Measurements from ENCODE around the gene TTYH3. TPM values are rescaled to one million over a fixed set of nuclear protein-coding genes. Genes with fewer than 3 reads are reported as not detected.

The TTYH3 gene
- total RNA-seq, 1 donor from 2014 or later = 106 TPM

DNA sequence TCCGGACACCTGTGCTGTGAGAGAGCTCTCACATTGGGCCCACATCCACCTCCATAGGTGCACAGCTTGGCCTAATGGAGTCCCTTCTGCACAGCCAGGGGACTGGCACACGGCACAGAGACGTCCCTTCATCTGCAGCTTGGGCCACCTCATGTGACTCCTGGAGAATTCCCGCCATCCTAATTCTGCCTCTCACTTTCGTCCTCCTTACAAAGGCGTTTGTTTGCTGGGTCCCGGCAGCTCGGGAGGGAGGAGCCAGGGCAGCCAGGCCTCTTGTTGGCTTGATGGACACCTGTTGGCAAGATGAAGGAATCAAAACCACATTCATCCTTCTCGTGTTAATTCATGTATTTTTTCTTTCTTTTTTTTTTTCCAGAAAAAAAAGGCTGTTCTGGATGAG, 30.7 kb upstream of the TTYH3 start:
- no peak overlapping the region for H3K4me3 ChIP-seq (ENCODE audit: low read depth, low read length)
- TF ChIP-seq, protein P1, sequence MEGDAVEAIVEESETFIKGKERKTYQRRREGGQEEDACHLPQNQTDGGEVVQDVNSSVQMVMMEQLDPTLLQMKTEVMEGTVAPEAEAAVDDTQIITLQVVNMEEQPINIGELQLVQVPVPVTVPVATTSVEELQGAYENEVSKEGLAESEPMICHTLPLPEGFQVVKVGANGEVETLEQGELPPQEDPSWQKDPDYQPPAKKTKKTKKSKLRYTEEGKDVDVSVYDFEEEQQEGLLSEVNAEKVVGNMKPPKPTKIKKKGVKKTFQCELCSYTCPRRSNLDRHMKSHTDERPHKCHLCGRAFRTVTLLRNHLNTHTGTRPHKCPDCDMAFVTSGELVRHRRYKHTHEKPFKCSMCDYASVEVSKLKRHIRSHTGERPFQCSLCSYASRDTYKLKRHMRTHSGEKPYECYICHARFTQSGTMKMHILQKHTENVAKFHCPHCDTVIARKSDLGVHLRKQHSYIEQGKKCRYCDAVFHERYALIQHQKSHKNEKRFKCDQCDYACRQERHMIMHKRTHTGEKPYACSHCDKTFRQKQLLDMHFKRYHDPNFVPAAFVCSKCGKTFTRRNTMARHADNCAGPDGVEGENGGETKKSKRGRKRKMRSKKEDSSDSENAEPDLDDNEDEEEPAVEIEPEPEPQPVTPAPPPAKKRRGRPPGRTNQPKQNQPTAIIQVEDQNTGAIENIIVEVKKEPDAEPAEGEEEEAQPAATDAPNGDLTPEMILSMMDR (IDR thresholded peaks at IDR 0.05; ENCODE audit: insufficient read depth, low read length, poor library complexity, severe bottlenecking) = no peak
- no peaks in the 10 kb centered on the region for H3K27me3 ChIP-seq (ENCODE audit: control insufficient read depth, insufficient read depth, low read length)
- peaks cover 1% of the 10 kb centered on the region for H3K36me3 ChIP-seq (ENCODE audit: control insufficient read depth, insufficient read depth, low read length)
- no peak for DNase-seq (ENCODE audit: low read depth)

DNA sequence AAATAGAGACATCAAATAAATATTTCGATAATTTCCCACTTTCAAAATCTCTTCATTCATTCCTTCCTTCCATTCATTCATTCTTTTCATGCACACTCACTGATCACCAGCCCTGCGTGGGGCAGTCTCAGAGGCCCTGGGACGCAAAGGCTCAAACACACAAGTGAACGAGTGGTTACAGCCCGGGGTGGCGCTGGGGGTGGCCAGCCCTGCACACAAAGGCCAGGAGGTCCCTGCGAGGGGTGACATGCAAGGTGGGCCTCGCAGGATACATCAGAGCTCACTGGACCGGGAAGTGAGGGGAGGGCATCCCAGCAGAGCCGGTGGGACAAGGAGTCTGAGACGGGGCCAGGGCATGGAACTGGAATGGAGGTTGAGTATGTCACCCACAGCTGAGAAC, 29.9 kb upstream of the TTYH3 start:
- H3K27me3 ChIP-seq (ENCODE audit: control insufficient read depth, insufficient read depth, low read length) = no peaks in the 10 kb centered on the region
- TF ChIP-seq, protein P1 (IDR thresholded peaks at IDR 0.05; ENCODE audit: insufficient read depth, low read length, poor library complexity, severe bottlenecking) = no peak
- H3K4me3 ChIP-seq (ENCODE audit: low read depth, low read length) = no peak overlapping the region
- no peak for DNase-seq (ENCODE audit: low read depth)
- H3K36me3 ChIP-seq (ENCODE audit: control insufficient read depth, insufficient read depth, low read length) = peaks cover 1% of the 10 kb centered on the region

DNA sequence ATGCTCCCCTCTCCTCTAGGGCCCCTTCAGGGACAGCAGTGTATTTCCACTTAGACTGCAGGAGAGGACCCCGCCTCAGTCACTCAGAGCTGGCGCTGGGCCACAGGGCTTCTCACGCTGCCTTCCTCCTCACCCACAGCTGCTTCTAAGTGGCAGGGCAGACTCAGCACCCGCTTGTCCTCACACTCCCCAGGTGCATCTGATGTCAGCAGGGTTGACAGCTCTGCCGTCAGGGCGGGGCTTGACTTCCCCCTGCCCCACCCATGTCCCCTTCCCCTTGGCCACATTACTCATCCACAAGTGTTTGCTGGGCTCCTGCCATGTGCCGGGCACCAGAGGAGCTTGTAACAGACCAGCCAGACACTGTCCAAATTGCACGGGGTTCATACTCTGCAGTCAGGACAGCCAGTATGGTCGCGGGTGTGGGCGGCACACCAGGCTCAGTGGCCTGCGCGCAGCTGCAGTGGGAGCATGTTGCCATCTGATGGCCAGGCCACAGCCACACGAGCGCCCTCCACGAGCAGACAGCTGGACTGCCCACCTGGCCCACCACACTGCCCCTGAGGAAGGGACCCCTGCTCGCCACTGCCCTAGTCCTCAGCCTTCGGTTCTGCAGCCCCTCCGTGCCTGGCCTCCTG, 29.3 kb upstream of the TTYH3 start:
- DNase-seq (ENCODE audit: low read depth) = no peak
- no peaks in the 10 kb centered on the region for H3K27me3 ChIP-seq (ENCODE audit: control insufficient read depth, insufficient read depth, low read length)
- no peak overlapping the region for H3K4me3 ChIP-seq (ENCODE audit: low read depth, low read length)
- H3K36me3 ChIP-seq (ENCODE audit: control insufficient read depth, insufficient read depth, low read length) = peaks cover 1% of the 10 kb centered on the region
- TF ChIP-seq, protein P1 (IDR thresholded peaks at IDR 0.05; ENCODE audit: insufficient read depth, low read length, poor library complexity, severe bottlenecking) = no peak

DNA sequence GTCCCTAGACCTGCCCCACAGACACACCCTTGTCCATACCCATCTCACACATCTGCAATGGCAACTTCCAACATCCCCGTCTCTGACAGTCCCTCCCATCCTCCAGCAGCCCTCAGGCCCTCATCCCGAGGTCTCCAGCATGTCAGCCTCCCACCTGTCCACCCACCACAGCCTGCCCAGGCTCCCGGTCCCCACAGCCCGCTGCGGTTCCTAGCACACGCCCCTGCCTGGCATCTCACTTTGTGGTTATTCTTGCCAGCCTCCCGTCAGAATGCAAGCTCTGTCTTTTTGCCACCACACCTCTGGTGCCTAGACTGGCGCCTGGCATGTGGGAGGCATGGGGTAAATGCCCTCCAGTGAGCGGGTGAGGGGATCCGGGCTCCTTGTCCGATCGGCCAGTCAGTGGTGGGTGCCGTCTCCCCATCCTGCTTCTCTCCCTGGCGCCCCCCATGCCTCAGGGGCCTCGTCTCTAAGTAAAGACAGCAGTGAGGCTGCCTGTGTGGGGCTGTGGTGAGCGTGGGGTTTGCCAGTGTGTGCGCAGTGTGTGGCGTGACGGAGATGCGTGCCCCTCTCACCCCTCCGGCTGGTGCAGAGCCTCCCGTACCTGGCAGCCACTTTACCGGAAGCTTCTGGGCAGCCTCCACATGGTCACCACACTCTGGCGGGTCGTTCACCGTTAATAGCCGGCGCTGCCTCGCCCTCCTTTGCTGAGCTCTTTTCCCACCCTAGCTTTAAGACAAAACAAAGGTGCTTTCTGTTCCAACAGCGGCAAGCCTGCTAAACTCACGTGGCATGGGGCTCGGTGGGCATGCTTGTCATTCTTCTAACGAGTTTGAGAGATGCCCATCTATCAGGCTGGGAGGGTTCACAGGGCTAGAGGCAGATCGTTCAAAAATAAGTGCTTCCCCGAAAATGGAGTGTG, 28.5 kb upstream of the TTYH3 start:
- DNase-seq (ENCODE audit: low read depth) = no peak
- TF ChIP-seq, protein P1 (IDR thresholded peaks at IDR 0.05; ENCODE audit: insufficient read depth, low read length, poor library complexity, severe bottlenecking) = no peak
- Histone ChIP-seq H3K36me3 (ENCODE audit: control insufficient read depth, insufficient read depth, low read length) (peaks cover 1% of the 10 kb centered on the region), H3K4me3 (ENCODE audit: low read depth, low read length) (no peak overlapping the region), H3K27me3 (ENCODE audit: control insufficient read depth, insufficient read depth, low read length) (no peaks in the 10 kb centered on the region)

DNA sequence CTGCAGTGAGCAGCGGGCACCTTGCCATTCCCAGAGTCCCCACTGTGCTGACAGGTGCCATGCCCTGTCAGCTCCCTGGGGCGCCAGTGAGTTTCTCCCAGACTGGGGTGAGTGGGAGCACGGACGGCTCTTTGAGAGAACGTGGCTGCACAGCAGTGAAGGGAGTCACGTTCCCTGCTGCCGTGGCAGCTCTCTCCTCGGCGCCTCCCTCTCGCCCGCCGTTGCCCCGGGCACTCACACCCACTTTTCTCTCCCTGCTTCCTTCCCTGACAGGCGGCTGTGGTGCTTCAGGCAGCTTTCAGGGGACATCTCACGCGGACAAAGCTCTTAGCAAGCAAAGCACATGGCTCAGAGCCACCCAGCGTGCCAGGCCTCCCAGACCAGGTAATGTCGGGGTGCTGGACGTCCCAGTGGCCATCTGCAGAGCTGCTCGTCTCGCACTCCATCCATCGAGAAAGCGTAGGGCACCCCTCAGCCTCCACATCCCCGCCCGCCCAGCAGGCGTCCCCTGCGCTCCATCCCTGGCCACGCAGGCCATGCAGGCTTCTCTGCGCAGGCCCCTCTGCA, 27.1 kb upstream of the TTYH3 start:
- H3K4me3 ChIP-seq (ENCODE audit: low read depth, low read length) = no peak overlapping the region
- peaks cover 1% of the 10 kb centered on the region for H3K36me3 ChIP-seq (ENCODE audit: control insufficient read depth, insufficient read depth, low read length)
- TF ChIP-seq, protein P1 (IDR thresholded peaks at IDR 0.05; ENCODE audit: insufficient read depth, low read length, poor library complexity, severe bottlenecking) = no peak
- H3K27me3 ChIP-seq (ENCODE audit: control insufficient read depth, insufficient read depth, low read length) = no peaks in the 10 kb centered on the region
- DNase-seq (ENCODE audit: low read depth) = no peak

Measured in kidney epithelial cell (primary cell).